Measurements from ENCODE around the gene GNB1. TPM values are rescaled to one million over a fixed set of nuclear protein-coding genes. Genes with fewer than 3 reads are reported as not detected.

GNB1 gene
- polyA plus RNA-seq, 1 of the 3 experiments (the other 2 are of a cell fraction): 355 TPM

GRCh38 chr1:1778663-1779319 is 112.1 kb downstream of the GNB1 start:
- POLR2A ChIA-PET: interaction anchor here (0.7 kb wide), 1 partner anchor 69 kb away, joined by 3 read pairs; no protein-coding TSS in a partner anchor
- no peaks in the 10 kb centered on the region for H3K9me3 ChIP-seq
- no peaks in the 10 kb centered on the region for H3K9me2 ChIP-seq
- H3K36me3 ChIP-seq (replicated peaks in 1 of 2; ENCODE audit: control insufficient read depth in 1 of 2, insufficient read depth in 2 of 2, low read length in 1 of 2): peaks cover 0 to 2% of the 10 kb centered on the region in 2 experiments
- peak overlapping the region; percentile 5; the same call in 1 of the 2 replicates for H3K9ac ChIP-seq
- peak overlapping the region in 1 of 2 experiments; percentile 67; a peak in 1 of 4 replicates for H3K27ac ChIP-seq (ENCODE audit: low read depth in 2 of 2, low read length in 1 of 2)
- peaks cover 43% of the 10 kb centered on the region for H3K79me2 ChIP-seq (ENCODE audit: insufficient read depth)
- peak overlapping the region; percentile 49 to 80; a peak in 3 of 4 replicates for H3K4me3 ChIP-seq (ENCODE audit: low read depth in 2 of 2, low read length in 1 of 2)
- DNase-seq: no peak
- peaks cover 23% of the 10 kb centered on the region for H4K20me1 ChIP-seq (ENCODE audit: insufficient read depth)
- peaks cover 28% of the 10 kb centered on the region for H3F3A ChIP-seq (replicated peaks; ENCODE audit: insufficient read depth)
- TF ChIP-seq YY1 (IDR thresholded peaks at IDR 0.05; ENCODE audit: low read depth): no peak
- TF ChIP-seq, protein P1, sequence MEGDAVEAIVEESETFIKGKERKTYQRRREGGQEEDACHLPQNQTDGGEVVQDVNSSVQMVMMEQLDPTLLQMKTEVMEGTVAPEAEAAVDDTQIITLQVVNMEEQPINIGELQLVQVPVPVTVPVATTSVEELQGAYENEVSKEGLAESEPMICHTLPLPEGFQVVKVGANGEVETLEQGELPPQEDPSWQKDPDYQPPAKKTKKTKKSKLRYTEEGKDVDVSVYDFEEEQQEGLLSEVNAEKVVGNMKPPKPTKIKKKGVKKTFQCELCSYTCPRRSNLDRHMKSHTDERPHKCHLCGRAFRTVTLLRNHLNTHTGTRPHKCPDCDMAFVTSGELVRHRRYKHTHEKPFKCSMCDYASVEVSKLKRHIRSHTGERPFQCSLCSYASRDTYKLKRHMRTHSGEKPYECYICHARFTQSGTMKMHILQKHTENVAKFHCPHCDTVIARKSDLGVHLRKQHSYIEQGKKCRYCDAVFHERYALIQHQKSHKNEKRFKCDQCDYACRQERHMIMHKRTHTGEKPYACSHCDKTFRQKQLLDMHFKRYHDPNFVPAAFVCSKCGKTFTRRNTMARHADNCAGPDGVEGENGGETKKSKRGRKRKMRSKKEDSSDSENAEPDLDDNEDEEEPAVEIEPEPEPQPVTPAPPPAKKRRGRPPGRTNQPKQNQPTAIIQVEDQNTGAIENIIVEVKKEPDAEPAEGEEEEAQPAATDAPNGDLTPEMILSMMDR (IDR thresholded peaks at IDR 0.05): no peak
- TF ChIP-seq, protein P2, sequence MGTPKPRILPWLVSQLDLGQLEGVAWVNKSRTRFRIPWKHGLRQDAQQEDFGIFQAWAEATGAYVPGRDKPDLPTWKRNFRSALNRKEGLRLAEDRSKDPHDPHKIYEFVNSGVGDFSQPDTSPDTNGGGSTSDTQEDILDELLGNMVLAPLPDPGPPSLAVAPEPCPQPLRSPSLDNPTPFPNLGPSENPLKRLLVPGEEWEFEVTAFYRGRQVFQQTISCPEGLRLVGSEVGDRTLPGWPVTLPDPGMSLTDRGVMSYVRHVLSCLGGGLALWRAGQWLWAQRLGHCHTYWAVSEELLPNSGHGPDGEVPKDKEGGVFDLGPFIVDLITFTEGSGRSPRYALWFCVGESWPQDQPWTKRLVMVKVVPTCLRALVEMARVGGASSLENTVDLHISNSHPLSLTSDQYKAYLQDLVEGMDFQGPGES (IDR thresholded peaks at IDR 0.05; ENCODE audit: low read depth, low read length): no peak
- TF ChIP-seq REST (IDR thresholded peaks at IDR 0.05; ENCODE audit: low read depth, low read length): no peak
- peak; percentile 4; the same call in 1 of the 2 replicates for TF ChIP-seq USF2 (IDR thresholded peaks at IDR 0.05; ENCODE audit: borderline replicate concordance, low read depth, low read length)
- peak; percentile 0; the same call in 1 of the 2 replicates for TF ChIP-seq MXI1 (IDR thresholded peaks at IDR 0.05; ENCODE audit: low read depth, low read length)
- no peak for TF ChIP-seq TCF12 (IDR thresholded peaks at IDR 0.05)
- TF ChIP-seq RAD21 (IDR thresholded peaks at IDR 0.05; ENCODE audit: low read length): no peak
- TF ChIP-seq, protein P3, sequence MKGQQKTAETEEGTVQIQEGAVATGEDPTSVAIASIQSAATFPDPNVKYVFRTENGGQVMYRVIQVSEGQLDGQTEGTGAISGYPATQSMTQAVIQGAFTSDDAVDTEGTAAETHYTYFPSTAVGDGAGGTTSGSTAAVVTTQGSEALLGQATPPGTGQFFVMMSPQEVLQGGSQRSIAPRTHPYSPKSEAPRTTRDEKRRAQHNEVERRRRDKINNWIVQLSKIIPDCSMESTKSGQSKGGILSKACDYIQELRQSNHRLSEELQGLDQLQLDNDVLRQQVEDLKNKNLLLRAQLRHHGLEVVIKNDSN (IDR thresholded peaks at IDR 0.05; ENCODE audit: borderline replicate concordance, low read depth): peak; percentile 68; the same call in 1 of the 2 replicates
- TF ChIP-seq MAX (IDR thresholded peaks at IDR 0.05; ENCODE audit: low read depth): peak; percentile 2; the same call in 1 of the 2 replicates
- CTCF ChIA-PET: interaction anchor here (1.3 to 5.6 kb wide), 4 partner anchors 53 to 266 kb away, joined by 3 to 54 read pairs (median 3); no protein-coding TSS in a partner anchor
- H3K27me3 ChIP-seq (ENCODE audit: insufficient read depth): no peaks in the 10 kb centered on the region
- WGBS (ENCODE audit: low lambda C conversion rate): 41% methylated on average over 12 of the region's 68 CpGs
- H3K4me2 ChIP-seq: peak overlapping the region; percentile 81
- H3K4me1 ChIP-seq (ENCODE audit: control insufficient read depth in 1 of 2, insufficient read depth in 2 of 2, low read depth in 1 of 2, low read length in 1 of 2): peaks cover 4 to 38% of the 10 kb centered on the region in 2 experiments; a peak in 2 of 4 replicates
- no peak overlapping the region; the same call in 1 of the 2 replicates for H2AFZ ChIP-seq (ENCODE audit: low read depth)
